GM19025 (cell line): ENCODE results near the gene LBR.

Source experiments
- ATAC-seq: cut with Tn5 transposase; IDR thresholded peaks from one replicate; pipeline ENCODE4 v1.9.1; 2021; ENCODE audit warnings: mild to moderate bottlenecking, low read depth, moderate library complexity; ENCODE audit not compliant: unreplicated experiment

LBR gene

DNA sequence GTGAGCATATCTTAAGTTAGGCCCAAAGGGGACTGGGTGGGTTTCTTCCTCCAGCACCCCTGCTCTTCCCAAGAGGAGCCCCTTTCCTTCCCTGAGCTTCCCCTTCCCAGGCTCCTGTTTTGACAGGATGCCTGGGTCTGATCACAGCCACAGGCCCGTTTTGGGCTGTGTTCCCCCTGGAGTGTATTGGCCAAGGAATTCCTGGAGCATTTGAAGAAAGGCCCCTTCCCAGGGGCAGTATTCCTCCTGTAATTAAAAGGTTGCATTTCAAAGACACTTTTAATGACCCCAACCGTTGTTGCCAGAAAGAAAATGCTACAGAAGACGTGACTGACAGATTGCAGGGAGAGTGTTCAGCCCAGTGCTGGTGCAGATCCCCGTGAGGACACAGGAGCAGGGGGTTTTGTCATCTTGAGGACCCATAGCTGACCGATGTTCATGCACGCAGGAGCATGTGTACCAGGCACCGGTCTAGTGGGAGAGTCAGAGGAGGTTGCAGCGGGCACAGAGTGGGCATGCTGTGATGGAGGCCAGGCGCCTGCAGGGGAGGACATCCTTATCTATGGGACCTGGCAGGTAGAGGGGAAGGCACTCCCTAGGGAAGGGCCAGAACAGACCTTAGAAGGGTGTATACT is 19.3 kb upstream of the LBR start:
- no peak for ATAC-seq

DNA sequence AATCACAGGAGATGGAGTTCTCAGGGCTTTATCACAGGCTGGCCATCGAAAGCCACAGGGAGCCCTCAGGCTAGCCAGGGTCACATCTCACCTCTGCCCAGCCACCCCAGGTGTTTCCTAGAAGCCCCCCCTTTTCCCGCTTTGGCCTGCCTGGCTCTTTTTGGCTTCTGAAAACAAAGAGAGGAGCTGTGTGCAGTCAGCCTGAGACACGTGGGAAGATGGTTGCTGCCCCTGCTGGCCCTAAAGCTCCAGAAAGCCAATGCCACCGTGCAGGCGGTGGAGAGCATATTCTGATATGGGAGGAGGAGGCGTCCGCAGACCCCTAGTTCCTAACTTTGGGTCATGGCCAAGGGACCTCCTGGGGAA is 18.7 kb upstream of the LBR start:
- ATAC-seq, result no peak

DNA sequence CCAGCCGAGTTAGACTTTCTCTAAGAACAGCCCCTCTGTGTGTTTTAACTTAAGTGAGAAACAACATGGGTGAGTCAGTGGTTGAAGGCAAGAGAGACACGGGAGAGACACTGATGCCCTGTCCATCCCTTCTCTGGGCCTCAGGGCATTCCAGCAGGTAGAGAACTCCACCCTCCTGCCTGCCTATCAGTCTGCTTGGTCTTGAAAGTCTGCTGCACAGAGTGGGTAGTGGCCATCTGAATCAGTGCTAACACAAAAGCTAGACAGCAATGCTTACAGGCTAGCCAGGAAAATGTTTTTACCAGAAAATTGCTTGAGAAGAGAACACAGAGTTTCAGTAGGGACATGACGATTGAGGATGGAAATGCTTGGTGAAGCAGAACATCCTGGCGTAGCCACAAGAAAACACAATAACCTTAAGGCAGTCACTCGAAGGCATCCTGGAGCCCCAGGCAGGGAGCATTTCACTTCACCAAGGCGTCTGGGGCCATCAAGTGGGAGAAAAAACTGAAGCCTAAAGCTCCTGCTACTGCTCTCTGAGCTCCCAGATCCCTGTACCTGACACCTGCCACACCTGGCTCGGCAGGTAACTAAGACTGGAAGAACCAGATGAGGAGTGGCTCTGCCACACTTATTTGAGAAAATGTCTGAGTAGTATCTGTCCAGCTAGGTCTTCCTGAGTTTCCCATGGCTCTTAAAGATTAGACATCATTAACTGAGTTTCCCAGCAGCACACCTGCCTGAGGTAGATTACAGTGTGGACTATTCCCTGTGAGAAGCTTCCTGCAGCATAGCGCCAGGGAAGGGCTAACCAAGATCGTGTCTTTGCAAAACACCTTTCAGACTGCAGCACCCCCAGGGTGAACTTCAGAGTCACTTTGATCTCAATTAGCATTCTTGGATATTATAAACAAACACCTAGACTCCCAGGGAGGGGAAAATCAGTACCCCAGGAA is 18.1 kb upstream of the LBR start:
- no peak for ATAC-seq

DNA sequence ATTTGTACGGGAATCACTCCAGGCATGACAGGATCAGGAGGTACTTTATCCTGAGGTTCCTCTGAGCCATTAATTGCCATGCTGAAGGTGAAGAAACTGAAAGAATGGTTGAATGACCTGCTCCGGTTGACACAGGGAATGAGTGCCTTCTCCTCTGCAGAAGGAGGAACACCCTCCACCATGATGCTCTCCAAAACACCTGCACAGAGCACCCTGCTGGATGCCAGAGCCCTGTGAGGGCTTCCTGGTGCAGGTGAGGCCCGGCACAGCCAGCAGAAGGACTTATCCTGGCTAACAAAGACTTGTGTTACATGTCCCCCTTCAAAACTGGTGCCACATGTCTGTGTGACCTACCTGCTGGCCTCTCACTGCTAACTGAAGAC is 14.3 kb upstream of the LBR start:
- no peak for ATAC-seq

DNA sequence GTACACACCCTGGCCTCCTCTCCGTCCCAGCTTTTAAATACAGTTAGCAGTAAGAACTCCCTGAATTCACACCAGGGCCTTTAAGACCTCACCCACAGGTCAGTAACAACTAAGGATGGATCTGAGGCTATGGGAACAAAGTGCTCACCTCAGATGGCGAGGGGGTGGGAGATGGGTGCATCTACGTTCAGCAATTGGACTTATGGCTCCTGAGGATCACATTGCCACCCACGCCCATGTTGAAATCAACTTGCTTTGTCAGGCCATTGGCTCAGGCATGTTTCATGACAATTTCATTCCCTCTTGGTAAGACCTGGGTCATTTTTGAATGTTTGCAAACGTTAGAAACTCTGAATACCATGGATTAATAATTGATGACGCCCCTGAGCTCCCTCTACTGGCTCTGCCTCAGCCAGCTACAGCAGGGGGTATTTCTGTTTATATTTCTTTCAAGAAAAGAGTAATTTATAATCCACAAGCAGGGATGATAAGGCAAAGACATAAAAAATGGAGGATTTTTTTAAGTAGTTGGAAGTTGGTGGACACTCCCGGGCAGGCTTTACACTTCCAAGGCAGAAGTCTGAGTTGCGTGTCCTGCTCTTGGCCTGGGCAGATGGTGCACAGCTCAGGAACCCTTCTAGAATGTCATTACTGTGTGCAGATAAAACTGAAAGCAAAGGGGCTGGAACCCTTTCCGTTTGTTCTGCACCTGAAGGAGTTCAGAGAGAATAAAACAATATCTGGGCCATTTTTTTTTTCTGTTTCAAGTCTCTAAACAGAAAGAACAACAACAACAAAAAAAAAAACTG is 13.7 kb upstream of the LBR start:
- ATAC-seq, result peak; percentile 35

DNA sequence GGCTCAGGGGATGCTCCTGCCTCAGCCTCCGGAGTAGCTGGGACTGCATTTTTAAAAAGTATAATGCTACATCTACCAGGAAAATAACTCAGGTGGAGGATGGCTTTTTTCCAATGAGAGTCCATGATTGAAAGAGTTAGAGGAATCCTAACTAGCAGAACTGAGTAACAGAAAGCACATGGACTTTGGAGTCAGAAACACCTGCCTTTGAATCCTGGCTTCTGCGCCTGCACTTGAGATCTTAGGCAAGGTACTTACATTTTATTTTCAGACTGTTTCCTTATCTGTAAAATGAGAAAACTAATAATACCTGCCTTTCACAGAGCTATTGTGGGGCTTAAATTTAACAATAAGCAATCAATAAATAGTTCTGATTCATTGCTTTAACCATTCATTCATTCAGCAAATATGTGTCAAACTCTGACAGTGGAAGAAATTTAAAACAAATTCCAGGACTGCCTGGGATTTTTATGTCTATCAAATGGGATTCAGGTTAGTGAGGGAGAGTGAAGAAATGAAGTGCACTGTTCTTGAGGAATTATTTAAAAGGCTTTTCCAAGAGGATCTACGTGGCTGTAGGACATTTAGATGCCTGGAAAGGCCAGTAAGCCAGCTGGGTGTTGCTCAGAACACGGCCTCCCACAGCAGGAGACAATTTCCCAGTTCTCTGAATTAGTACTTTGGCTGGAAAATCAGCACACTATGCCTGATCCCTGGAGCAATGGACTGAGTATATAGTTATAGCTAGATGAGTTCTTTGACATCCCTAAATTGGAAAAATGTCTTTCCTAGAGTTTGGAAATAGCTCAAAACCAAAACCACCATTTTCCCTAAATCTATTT is 12.8 kb upstream of the LBR start:
- no peak for ATAC-seq

DNA sequence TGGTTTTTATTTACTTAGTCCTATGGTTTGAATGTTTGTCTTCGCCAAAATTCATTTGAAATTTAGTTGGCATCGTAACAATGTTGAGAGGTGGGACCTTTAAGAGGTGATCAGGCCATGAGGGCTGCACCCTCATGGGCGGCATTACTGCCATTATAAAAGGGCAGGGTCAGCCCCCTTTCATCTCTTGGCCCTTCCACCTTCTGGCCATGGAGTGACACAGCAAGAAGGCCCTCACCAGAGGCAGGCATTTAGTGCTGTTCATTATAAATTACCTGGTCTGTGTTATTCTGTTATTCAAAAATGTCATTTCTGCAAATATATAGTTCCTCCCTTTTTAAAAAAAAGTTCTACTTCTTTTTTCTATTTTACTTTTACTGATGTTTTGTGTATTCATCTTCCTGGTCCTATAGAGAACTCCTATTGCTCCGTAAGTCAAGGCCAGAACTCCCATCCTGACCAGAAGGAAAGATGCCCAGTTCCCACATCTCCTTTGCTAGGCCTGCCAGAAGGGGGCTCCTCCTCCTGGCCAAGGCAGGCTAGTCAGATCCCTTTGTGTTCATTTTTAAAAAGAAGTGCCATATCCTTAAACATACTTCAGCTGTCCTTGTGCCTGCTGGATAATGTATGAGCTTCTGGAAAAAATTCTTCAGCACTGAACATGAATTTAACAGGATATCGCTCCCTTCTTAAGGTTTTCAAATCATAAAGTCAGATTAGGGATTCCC is 10.0 kb upstream of the LBR start:
- ATAC-seq, result no peak

DNA sequence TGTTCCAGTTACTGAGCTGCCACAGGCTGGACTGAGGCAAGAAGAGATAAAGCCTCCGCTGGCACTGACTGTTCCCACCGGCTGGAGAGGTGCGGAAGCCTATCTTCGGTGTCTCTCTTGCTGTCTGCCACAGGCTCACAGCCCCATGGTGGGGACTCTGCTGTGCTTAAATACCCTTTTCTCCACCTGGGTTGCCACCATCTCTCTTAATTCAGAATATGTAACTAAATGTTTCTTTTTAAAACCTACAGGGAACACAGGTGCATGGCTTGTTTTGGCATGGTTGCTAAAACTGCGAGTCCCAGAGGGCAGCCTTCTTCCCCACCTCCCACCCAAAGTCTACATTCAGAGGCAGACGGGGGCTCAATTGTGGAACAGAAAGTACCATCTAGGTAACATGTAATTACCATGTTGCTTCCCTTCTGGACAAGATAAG is 8.1 kb upstream of the LBR start:
- ATAC-seq, result peak; percentile 69

DNA sequence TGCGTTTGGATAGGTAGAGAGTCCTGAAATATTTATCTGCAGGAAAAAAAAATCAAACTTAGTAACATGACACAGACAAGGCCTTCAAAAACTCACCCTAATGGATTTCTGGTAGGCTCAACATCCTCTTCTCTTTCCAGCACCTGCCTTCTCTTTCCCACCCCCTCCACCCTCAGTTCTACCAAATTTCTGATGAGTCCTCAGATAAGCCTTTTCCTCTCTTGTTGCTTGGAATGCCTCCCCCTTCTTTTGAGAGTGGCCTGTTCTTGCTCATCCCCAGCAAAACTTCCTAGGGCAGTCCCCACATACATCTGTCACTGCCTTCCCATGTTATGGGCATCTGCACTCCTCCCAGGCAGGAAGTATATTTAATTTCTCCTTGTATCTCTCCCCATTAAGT is 7.6 kb upstream of the LBR start:
- ATAC-seq, result peak; percentile 22

DNA sequence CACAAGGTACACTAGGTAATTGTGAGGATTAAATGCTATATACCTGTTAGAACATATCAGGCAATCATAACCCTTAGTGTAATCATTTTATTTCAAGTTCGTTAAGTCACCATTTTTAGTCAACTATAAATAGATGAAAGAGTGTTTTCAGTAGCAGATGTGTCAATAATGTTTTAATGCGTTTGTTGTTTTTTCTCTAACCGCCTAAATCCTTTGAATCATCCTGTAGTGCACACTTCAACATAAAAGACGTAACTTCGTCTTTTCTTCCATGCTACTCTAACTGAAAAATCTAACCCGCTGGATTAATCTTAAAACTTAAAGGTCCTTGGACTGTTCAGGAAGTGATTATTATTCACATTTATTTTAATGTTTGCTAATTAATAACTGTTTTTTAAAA is 7.2 kb upstream of the LBR start:
- no peak for ATAC-seq

DNA sequence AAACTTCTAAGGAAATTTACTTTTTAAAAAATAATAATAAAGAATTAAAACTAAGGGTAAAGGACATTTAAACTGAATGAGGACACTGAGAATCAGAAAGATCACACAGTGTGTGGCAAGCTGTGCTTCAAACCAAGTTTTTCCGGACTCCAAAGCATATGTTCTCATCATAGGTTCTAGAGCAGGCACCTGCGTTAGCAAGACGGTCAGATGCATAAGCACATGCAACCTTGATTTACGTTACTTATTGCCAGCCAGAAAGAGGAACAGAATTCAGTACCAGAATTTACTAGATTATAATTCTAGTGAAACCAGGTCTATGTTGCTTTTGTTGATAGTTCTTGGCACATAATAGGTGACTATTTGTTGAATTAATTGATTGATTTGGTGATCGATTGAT is 6.2 kb upstream of the LBR start:
- ATAC-seq, result no peak

DNA sequence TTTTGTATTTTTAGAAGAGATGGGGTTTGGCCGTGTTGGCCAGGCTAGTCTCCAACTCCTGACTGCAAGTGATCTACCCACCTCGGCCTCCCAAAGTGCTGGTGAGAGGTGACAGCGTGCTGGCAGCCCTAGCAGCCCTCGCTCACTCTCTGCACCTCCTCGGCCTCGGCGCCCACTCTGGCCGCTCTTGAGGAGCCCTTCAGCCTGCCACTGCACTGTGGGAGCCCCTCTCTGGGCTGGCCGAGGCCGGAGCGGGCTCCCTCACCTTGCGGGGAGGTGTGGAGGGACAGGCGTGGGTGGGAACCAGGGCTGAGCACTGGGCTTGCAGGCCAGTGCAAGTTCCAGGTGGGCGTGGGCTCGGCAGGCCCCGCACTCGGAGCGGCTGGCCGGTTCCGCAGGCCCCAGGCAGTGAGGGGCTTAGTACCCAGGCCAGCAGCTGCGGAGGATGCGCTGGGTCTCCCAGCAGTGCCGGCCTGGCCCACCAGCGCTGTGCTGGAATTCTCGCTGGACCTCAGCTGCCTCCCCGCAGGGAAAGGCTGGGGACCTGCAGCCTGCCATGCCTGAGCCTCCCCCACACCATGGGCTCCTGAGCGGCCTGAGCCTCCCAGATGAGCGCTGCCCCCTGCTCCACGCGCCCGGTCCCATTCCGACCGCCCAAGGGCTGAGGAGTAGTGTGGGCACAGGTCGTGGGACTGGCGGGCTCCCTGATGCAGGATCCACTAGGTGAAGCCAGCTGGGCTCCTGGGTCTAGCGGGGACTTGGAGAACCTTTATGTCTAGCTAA is 3.4 kb upstream of the LBR start:
- no peak for ATAC-seq

DNA sequence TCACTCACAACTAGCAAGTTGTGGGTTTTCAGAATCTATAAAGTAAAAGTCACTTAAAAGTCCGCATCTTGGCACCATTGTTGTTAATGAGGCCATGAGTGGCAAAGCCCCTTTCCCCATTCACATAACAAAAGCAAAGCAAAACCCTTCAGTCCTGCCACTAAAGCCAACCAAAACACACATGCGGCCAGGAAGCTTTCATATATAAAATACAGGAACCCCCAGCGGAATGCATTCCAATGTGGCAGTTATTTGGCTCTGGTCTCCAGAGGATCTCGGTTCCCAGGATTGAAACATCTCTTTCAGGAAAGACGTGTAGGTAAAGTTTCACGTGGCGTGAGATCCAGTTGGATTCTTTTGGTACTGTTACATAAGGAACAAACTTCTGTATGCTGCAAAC is 2.5 kb upstream of the LBR start:
- ATAC-seq, result no peak

DNA sequence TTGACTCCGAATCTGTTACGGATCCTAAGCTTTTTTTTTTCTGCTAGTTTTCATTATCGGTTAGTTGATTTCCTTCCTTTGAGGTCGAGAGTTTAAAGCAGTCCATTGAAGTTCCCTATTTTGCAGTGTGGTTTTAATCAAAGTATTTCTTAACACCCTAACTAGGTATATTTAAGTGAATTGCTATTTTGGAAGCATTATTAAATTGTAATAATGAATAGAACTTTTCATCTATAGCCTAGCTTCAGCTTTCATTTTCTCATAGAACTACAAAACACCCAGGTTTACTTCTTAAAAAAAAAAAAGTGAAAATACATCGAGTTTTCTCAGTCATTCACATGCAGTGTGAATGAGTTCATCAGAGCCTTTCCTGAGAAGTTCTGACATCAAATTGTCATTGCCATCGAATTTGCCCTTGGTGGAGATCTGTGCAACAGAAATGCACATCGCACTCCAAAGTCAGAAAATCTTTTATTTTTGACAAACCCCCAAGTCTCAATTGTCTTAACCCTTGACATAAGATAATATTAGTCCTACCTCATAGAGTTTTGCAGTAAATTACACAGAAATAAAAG is 1.1 kb upstream of the LBR start:
- ATAC-seq, result no peak

DNA sequence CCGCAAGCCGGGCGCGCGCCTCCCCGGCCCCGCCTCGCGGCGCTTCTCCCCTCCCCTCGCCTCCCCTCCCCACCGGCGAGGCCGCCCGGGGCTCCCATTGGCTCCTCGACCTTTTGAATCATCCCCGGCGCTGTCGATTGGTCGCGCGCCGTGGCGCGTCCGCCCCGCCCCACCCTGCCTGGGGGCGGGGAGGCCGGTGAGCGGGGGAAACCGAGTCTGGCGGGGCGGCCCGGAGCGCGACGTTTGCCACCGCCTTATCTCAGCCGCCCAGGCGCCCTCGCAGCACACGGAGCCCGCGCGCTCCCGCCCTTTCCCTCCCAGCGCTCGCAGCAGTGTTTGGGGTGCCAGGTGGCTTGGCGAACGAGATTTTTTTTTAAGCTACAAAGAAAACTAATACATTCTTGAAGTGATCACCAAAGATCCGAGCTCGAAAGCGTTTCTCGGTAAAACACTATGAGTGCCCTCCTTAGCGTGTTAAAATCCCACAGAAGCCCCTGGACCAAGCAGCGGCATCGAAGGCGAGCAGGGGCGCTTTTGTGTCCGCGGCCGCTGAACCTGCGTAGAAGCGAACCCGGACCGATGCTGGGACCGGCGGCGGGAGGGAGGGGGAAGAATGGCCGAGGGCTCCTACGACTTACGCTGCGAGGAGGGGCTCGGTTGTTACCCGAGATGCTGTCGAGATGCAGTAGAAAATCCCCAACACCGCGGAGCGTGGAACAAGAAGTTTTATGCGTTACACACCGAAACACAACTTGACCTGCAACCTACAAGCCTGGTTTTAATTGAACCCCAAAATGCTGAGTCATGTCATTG is 436 bp upstream of the LBR start:
- ATAC-seq, result peak; percentile 92

DNA sequence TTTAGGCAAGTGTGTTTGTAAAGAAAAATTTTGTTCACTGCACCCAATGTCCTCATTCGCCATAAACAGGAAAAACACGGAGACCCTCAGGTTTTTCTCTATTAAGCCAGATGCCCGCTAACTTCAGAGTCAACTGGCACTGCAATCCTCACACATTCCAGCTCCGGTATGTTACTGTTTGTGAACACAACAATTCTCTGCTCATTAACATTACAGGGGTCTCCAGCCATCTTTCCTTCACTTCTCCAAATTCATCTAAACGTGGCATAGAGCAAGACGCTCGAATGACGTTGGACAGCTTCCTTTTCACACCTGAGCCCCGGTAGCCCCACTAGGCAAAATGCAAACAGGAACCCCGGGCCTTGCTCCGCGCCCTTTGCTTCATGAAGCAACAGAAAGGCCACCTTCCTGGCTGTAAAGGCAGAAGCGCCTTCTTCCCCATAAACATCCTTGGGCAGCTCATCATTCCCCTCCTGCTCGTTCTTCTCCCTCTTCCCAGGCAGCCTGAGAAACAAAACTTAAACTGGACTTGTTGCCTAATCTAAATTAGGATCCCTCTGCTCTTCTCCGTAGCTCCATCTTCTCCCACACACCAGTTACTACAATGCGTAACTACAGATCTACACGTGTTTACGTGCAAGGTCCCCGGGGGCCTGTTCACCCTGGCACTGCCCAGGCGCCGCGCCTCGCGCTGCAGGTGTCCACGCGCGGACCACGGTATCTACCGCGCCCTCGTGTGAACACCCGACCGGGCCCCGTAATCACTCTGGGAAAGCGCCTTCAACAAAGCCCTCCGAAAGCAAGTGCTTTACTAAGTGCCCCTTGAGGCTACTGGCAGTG is 1.2 kb downstream of the LBR start:
- no peak for ATAC-seq

DNA sequence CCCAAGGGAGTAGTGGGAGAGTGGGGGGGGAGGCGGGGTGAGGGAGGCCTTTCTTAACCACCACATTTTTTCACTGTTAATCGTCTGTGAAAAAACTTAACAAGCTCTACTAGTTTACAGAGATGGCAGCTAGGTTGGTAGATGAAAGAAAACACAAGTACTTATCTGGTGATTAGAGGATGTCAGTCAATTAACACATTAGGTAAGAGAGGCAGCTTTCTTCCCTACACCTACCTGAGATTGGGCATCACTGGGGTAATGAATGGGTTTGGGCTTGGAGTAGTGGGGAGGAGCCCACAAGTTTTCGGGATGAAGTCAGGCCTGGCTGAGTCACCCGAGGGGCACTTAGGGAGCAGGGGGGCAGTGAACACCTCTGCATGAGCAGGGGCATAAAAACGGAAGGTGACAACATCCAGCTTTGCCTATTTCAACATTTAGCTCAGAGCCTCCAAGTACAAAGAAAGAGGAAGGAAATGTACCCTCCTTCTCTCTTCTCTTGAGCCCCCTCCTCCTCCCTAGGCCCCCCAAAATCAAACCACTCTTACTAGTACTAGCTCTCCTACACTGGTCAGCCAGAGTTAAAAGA is 2.5 kb downstream of the LBR start:
- ATAC-seq, result no peak
